HTR-8/SVneo (cell line): ENCODE data around the gene ARF1.

Experiments
- DNase-seq: peaks from one replicate; pipeline ENCODE4 v3.0.0; 2011; ENCODE audit warnings: low spot score, mixed read lengths; ENCODE audit not compliant: insufficient read length
- FAIRE-seq: peaks from 2 replicates; lab custom pipeline; 2011; peaks lifted over from hg19 to GRCh38; lab: Jason Lieb, UNC

ARF1 gene

GRCh38 chr1:228048659-228049298 lies 33.7 kb upstream of the ARF1 start:
- no peak for FAIRE-seq
- no peak for DNase-seq

GRCh38 chr1:228050571-228051231 lies 31.8 kb upstream of the ARF1 start:
- DNase-seq = no peak
- no peak for FAIRE-seq

GRCh38 chr1:228058172-228058948 lies 24.1 kb upstream of the ARF1 start:
- DNase-seq (no peak), FAIRE-seq (no peak)

GRCh38 chr1:228058949-228059633 lies 23.4 kb upstream of the ARF1 start:
- DNase-seq (no peak), FAIRE-seq (no peak)

GRCh38 chr1:228059634-228060457 lies 22.7 kb upstream of the ARF1 start:
- no peak for DNase-seq
- FAIRE-seq = no peak

GRCh38 chr1:228060458-228061190 lies 21.9 kb upstream of the ARF1 start:
- DNase-seq (no peak), FAIRE-seq (no peak)

- FAIRE-seq = no peak
These were observed 21.0 kb upstream of the ARF1 start for GRCh38 chr1:228061411-228062084.

GRCh38 chr1:228062085-228062791 lies 20.3 kb upstream of the ARF1 start:
- no peak for DNase-seq

More at GRCh38 chr1:228061411-228062084, 21.0 kb upstream of the ARF1 start:
- no peak for DNase-seq

GRCh38 chr1:228062812-228063211 lies 19.7 kb upstream of the ARF1 start:
- FAIRE-seq (no peak), DNase-seq (no peak)

More at GRCh38 chr1:228062085-228062791, 20.3 kb upstream of the ARF1 start:
- no peak for FAIRE-seq

- DNase-seq (no peak), FAIRE-seq (no peak)
These were observed 19.0 kb upstream of the ARF1 start for GRCh38 chr1:228063251-228064191.

- DNase-seq (no peak), FAIRE-seq (no peak)
These were observed 18.2 kb upstream of the ARF1 start for GRCh38 chr1:228064296-228064695.

GRCh38 chr1:228064741-228065542 lies 17.6 kb upstream of the ARF1 start:
- FAIRE-seq = no peak

GRCh38 chr1:228065543-228066347 lies 16.8 kb upstream of the ARF1 start:
- no peak for DNase-seq
- no peak for FAIRE-seq

More at GRCh38 chr1:228064741-228065542, 17.6 kb upstream of the ARF1 start:
- DNase-seq = no peak

GRCh38 chr1:228066416-228066815 lies 16.1 kb upstream of the ARF1 start:
- no peak for DNase-seq
- no peak for FAIRE-seq
